ENCODE results near the gene RERE. TPM values are rescaled to one million over a fixed set of nuclear protein-coding genes. Genes with fewer than 3 reads are reported as not detected.

The RERE gene
- total RNA-seq, 1 donor from 2014 or later: 252 TPM

- no peak for DNase-seq
- Mint-ChIP-seq H3K4me3 (ENCODE audit: unreplicated experiment) (no peak overlapping the region), H3K27ac (ENCODE audit: unreplicated experiment) (peak overlapping the region; percentile 41), H3K27me3 (ENCODE audit: unreplicated experiment) (peaks cover 15% of the 10 kb centered on the region), H3K36me3 (ENCODE audit: unreplicated experiment) (peaks cover 14% of the 10 kb centered on the region), H3K4me1 (ENCODE audit: low read depth, unreplicated experiment) (peaks cover 6% of the 10 kb centered on the region), H3K9me3 (ENCODE audit: unreplicated experiment) (peaks cover 19% of the 10 kb centered on the region)
- no peak for TF ChIP-seq CTCF (IDR thresholded peaks at IDR 0.05; ENCODE audit: partially characterized antibody, unreplicated experiment)
Observed at GRCh38 chr1:8497210-8497819, 320.1 kb downstream of the RERE start.

GRCh38 chr1:8496473-8496872 lies 321.0 kb downstream of the RERE start:
- TF ChIP-seq CTCF (IDR thresholded peaks at IDR 0.05; ENCODE audit: partially characterized antibody, unreplicated experiment): no peak
- H3K36me3 Mint-ChIP-seq (ENCODE audit: unreplicated experiment): peaks cover 14% of the 10 kb centered on the region
- DNase-seq: no peak
- no peak overlapping the region for H3K4me3 Mint-ChIP-seq (ENCODE audit: unreplicated experiment)
- peaks cover 15% of the 10 kb centered on the region for H3K27me3 Mint-ChIP-seq (ENCODE audit: unreplicated experiment)
- H3K27ac Mint-ChIP-seq (ENCODE audit: unreplicated experiment): no peak overlapping the region
- peaks cover 19% of the 10 kb centered on the region for H3K9me3 Mint-ChIP-seq (ENCODE audit: unreplicated experiment)
- peaks cover 6% of the 10 kb centered on the region for H3K4me1 Mint-ChIP-seq (ENCODE audit: low read depth, unreplicated experiment)

- peaks cover 14% of the 10 kb centered on the region for H3K36me3 Mint-ChIP-seq (ENCODE audit: unreplicated experiment)
- peak overlapping the region; percentile 78 for H3K27ac Mint-ChIP-seq (ENCODE audit: unreplicated experiment)
- H3K4me1 Mint-ChIP-seq (ENCODE audit: low read depth, unreplicated experiment): peaks cover 6% of the 10 kb centered on the region
- DNase-seq: no peak
- no peak overlapping the region for H3K4me3 Mint-ChIP-seq (ENCODE audit: unreplicated experiment)
- no peak for TF ChIP-seq CTCF (IDR thresholded peaks at IDR 0.05; ENCODE audit: partially characterized antibody, unreplicated experiment)
- peaks cover 19% of the 10 kb centered on the region for H3K9me3 Mint-ChIP-seq (ENCODE audit: unreplicated experiment)
- H3K27me3 Mint-ChIP-seq (ENCODE audit: unreplicated experiment): peaks cover 16% of the 10 kb centered on the region
Observed at GRCh38 chr1:8495928-8496401, 321.5 kb downstream of the RERE start.

- peaks cover 12% of the 10 kb centered on the region for H3K27me3 Mint-ChIP-seq (ENCODE audit: unreplicated experiment)
- no peak for DNase-seq
- H3K4me1 Mint-ChIP-seq (ENCODE audit: low read depth, unreplicated experiment): peaks cover 6% of the 10 kb centered on the region
- H3K36me3 Mint-ChIP-seq (ENCODE audit: unreplicated experiment): peaks cover 7% of the 10 kb centered on the region
- H3K4me3 Mint-ChIP-seq (ENCODE audit: unreplicated experiment): no peak overlapping the region
- H3K27ac Mint-ChIP-seq (ENCODE audit: unreplicated experiment): peak overlapping the region; percentile 73
- H3K9me3 Mint-ChIP-seq (ENCODE audit: unreplicated experiment): peaks cover 14% of the 10 kb centered on the region
- TF ChIP-seq CTCF (IDR thresholded peaks at IDR 0.05; ENCODE audit: partially characterized antibody, unreplicated experiment): no peak
Observed at GRCh38 chr1:8494681-8495080, 322.8 kb downstream of the RERE start.

GRCh38 chr1:8493916-8494540 lies 323.4 kb downstream of the RERE start:
- H3K4me3 Mint-ChIP-seq (ENCODE audit: unreplicated experiment): no peak overlapping the region
- H3K27ac Mint-ChIP-seq (ENCODE audit: unreplicated experiment): peak overlapping the region; percentile 12

More at GRCh38 chr1:8493916-8494540, 323.4 kb downstream of the RERE start:
- Mint-ChIP-seq H3K27me3 (ENCODE audit: unreplicated experiment) (peaks cover 9% of the 10 kb centered on the region), H3K36me3 (ENCODE audit: unreplicated experiment) (peaks cover under 1% of the 10 kb centered on the region), H3K4me1 (ENCODE audit: low read depth, unreplicated experiment) (peaks cover 6% of the 10 kb centered on the region), H3K9me3 (ENCODE audit: unreplicated experiment) (peaks cover 11% of the 10 kb centered on the region)
- DNase-seq: no peak
- TF ChIP-seq CTCF (IDR thresholded peaks at IDR 0.05; ENCODE audit: partially characterized antibody, unreplicated experiment): no peak

Data from glutamatergic neuron (in vitro differentiated cells).